Caco-2 (cell line): ENCODE results near the gene CALML5. TPM values are rescaled to one million over a fixed set of nuclear protein-coding genes. Genes with fewer than 3 reads are reported as not detected.

ENCODE experiments used
- BruUV-seq: library from RNA; stranded (reverse); fragments of 400-500 nt; replicated peaks from 2 replicates; lab custom pipeline; 2021; lab: Mats Ljungman, UMichigan
- CTCF ChIA-PET: fragments of 300-600 bp; sonication (Branson Sonifier 250); formaldehyde crosslinking; loops from one replicate; lab custom pipeline; 2022; ENCODE audit warnings: antibody characterized with exemption; lab: Charles Lee
- POLR2A ChIA-PET: fragments of 300-600 bp; sonication (Branson Sonifier 250); formaldehyde crosslinking; loops from one replicate; lab custom pipeline; 2022; ENCODE audit warnings: antibody characterized with exemption; lab: Charles Lee
- DNase-seq, 2 experiments: peaks; one replicate each; pipeline versions ENCODE4 v3.0.0 to v3.0.0-alpha.2; 2020 to 2022
- H3K27me3 ChIP-seq: replicated peaks from 2 replicates; pipeline ENCODE4 v1.6.0; 2011; ENCODE audit warnings: low read length; ENCODE audit not compliant: control insufficient read depth, insufficient read depth
- H3K36me3 ChIP-seq: 2 replicates; pipeline ENCODE4 v1.5.1; 2011; ENCODE audit warnings: low read length; ENCODE audit not compliant: control insufficient read depth, insufficient read depth
- H3K4me1 ChIP-seq: fragments of 250-450 bp; sonication (Bioruptor Pico); 2 replicates; pipeline ENCODE4 v1.5.1; 2020; ENCODE audit warnings: mild to moderate bottlenecking
- H3K4me3 ChIP-seq: 2 replicates; pipeline ENCODE4 v1.5.1; 2011; ENCODE audit warnings: low read depth, mild to moderate bottlenecking, control low read depth, low read length
- H3K9me3 ChIP-seq: fragments of 250-450 bp; sonication (Bioruptor Pico); 2 replicates; pipeline ENCODE4 v1.5.1; 2020; ENCODE audit warnings: mild to moderate bottlenecking, moderate library complexity
- H3K27ac Mint-ChIP-seq: one replicate; pipeline ENCODE4 v1.8.0; 2022; ENCODE audit warnings: mixed read lengths; ENCODE audit not compliant: unreplicated experiment
- H3K27me3 Mint-ChIP-seq: one replicate; pipeline ENCODE4 v1.8.0; 2022; ENCODE audit warnings: mixed read lengths; ENCODE audit not compliant: insufficient read depth, unreplicated experiment
- H3K36me3 Mint-ChIP-seq: one replicate; pipeline ENCODE4 v1.8.0; 2022; ENCODE audit warnings: mild to moderate bottlenecking, mixed read lengths; ENCODE audit not compliant: insufficient read depth, unreplicated experiment
- H3K4me1 Mint-ChIP-seq: one replicate; pipeline ENCODE4 v1.8.0; 2022; ENCODE audit warnings: low read depth, mixed read lengths; ENCODE audit not compliant: unreplicated experiment
- H3K4me3 Mint-ChIP-seq: one replicate; pipeline ENCODE4 v1.8.0; 2022; ENCODE audit warnings: mild to moderate bottlenecking, moderate library complexity, mixed read lengths; ENCODE audit not compliant: unreplicated experiment
- H3K9me3 Mint-ChIP-seq: one replicate; pipeline ENCODE4 v1.8.0; 2022; ENCODE audit warnings: mixed read lengths; ENCODE audit not compliant: unreplicated experiment
- CTCF ChIP-seq, 2 experiments: fragments of 200-600 bp in 1 of 2; IDR thresholded peaks; 1 replicate in 1 of 2; 2 replicates in 1 of 2; pipeline versions ENCODE4 v1.5.1 to v1.8.0; 2011 to 2022; ENCODE audit warnings: antibody characterized with exemption in 1 of 2, control low read depth in 1 of 2, inconsistent platforms in 1 of 2, low read depth in 1 of 2, low read length in 1 of 2, mild to moderate bottlenecking in 1 of 2, moderate library complexity in 1 of 2; ENCODE audit not compliant: insufficient read depth in 1 of 2, severe bottlenecking in 1 of 2, unreplicated experiment in 1 of 2
- intact Hi-C: fragments of 100-400 bp; cut with micrococcal nuclease; formaldehyde crosslinking; loops from one replicate; pipeline ENCODE4 v1.10.0; 2022; ENCODE audit not compliant: unreplicated experiment
- total RNA-seq: library from RNA; stranded (reverse); gene quantifications from 2 replicates; pipeline ENCODE4 v1.2.3, GENCODE V29; 2022

The CALML5 gene
- total RNA-seq, 1 experiment from 2014 or later, result not detected

- BruUV-seq, result no TSS peak
- Mint-ChIP-seq H3K4me1 (peaks cover 19% of the 10 kb centered on the region), H3K27ac (no peak overlapping the region), H3K36me3 (no peaks in the 10 kb centered on the region), H3K9me3 (no peaks in the 10 kb centered on the region), H3K4me3 (no peak overlapping the region), H3K27me3 (no peaks in the 10 kb centered on the region)
- Histone ChIP-seq H3K4me3 (no peak overlapping the region), H3K4me1 (peaks cover 31% of the 10 kb centered on the region), H3K9me3 (no peaks in the 10 kb centered on the region), H3K36me3 (no peaks in the 10 kb centered on the region), H3K27me3 (no peaks in the 10 kb centered on the region)
- intact Hi-C loops, result no loop called here
- peak in 1 of 2 experiments; percentile 24 for DNase-seq
- ChIA-PET POLR2A (no interaction called here), CTCF (no interaction called here)
- TF ChIP-seq CTCF (IDR thresholded peaks at IDR 0.05; ENCODE audit: insufficient read depth in 1 of 2, low read depth in 1 of 2, low read length in 1 of 2, severe bottlenecking in 1 of 2, unreplicated experiment in 1 of 2), result no peak
Measured at GRCh38 chr10:5531558-5532306, 32.4 kb upstream of the CALML5 start.

- Mint-ChIP-seq H3K27ac (no peak overlapping the region), H3K36me3 (no peaks in the 10 kb centered on the region), H3K27me3 (no peaks in the 10 kb centered on the region), H3K4me3 (no peak overlapping the region), H3K4me1 (peaks cover 23% of the 10 kb centered on the region), H3K9me3 (no peaks in the 10 kb centered on the region)
- ChIA-PET POLR2A (no interaction called here), CTCF (interaction anchor here (0.6 to 1.0 kb wide), 2 partner anchors 21 to 92 kb away, joined by 3 to 4 read pairs; no protein-coding TSS in a partner anchor)
- Histone ChIP-seq H3K9me3 (no peaks in the 10 kb centered on the region), H3K4me1 (peaks cover 31% of the 10 kb centered on the region), H3K36me3 (no peaks in the 10 kb centered on the region), H3K4me3 (no peak overlapping the region), H3K27me3 (no peaks in the 10 kb centered on the region)
- DNase-seq, result peak in 1 of 2 experiments; percentile 25
- no peak for TF ChIP-seq CTCF (IDR thresholded peaks at IDR 0.05; ENCODE audit: insufficient read depth in 1 of 2, low read depth in 1 of 2, low read length in 1 of 2, severe bottlenecking in 1 of 2, unreplicated experiment in 1 of 2)
- BruUV-seq, result no TSS peak
- intact Hi-C loops, result no loop called here
Measured at GRCh38 chr10:5530846-5531557, 31.6 kb upstream of the CALML5 start.

- Histone ChIP-seq H3K4me1 (peaks cover 31% of the 10 kb centered on the region), H3K27me3 (no peaks in the 10 kb centered on the region), H3K36me3 (no peaks in the 10 kb centered on the region), H3K4me3 (no peak overlapping the region), H3K9me3 (no peaks in the 10 kb centered on the region)
- no peak for DNase-seq
- POLR2A ChIA-PET, result interaction anchor here (0.9 kb wide), 1 partner anchor 12 kb away, joined by 3 read pairs; no protein-coding TSS in a partner anchor
- peak overlapping the region; percentile 78 for H3K27ac Mint-ChIP-seq
- CTCF ChIA-PET, result interaction anchor here (0.6 to 1.0 kb wide), 2 partner anchors 20 to 93 kb away, joined by 3 to 4 read pairs; no protein-coding TSS in a partner anchor
- intact Hi-C loops, result no loop called here
- no peak overlapping the region for H3K4me3 Mint-ChIP-seq
- no TSS peak for BruUV-seq
- TF ChIP-seq CTCF (IDR thresholded peaks at IDR 0.05; ENCODE audit: insufficient read depth in 1 of 2, low read depth in 1 of 2, low read length in 1 of 2, severe bottlenecking in 1 of 2, unreplicated experiment in 1 of 2), result no peak
- no peaks in the 10 kb centered on the region for H3K36me3 Mint-ChIP-seq
- no peaks in the 10 kb centered on the region for H3K27me3 Mint-ChIP-seq
- H3K4me1 Mint-ChIP-seq, result peaks cover 23% of the 10 kb centered on the region
- H3K9me3 Mint-ChIP-seq, result no peaks in the 10 kb centered on the region
Measured at GRCh38 chr10:5530412-5530806, 31.0 kb upstream of the CALML5 start.
